Sigmoid colon (tissue), 7 donors: ENCODE results near the gene DGKH. TPM values are rescaled to one million over a fixed set of nuclear protein-coding genes. Genes with fewer than 3 reads are reported as not detected.

Experiments used
- DNase-seq: peaks from one replicate; pipeline ENCODE4 v3.0.0-alpha.2; 2019
- H3K27ac ChIP-seq, 4 donors: fragments of 200-600 bp; sonication (generic); one replicate each; pipeline ENCODE4 v1.5.1; 2016 to 2019; ENCODE audit warnings: mild to moderate bottlenecking in 1 of 4
- H3K27me3 ChIP-seq, 3 donors: fragments of 200-600 bp; sonication (generic); one replicate each; pipeline ENCODE4 v1.5.1; 2019; ENCODE audit warnings: mild to moderate bottlenecking in 1 of 3
- H3K36me3 ChIP-seq, 4 donors: fragments of 200-600 bp; sonication (generic); one replicate each; pipeline ENCODE4 v1.5.1; 2016 to 2019
- H3K4me1 ChIP-seq, 4 donors: fragments of 200-600 bp; sonication (generic); one replicate each; pipeline ENCODE4 v1.5.1; 2017 to 2019
- H3K4me3 ChIP-seq, 4 donors: fragments of 200-600 bp; sonication (generic); one replicate each; pipeline ENCODE4 v1.5.1; 2017 to 2019; ENCODE audit warnings: mild to moderate bottlenecking in 2 of 4, moderate library complexity in 1 of 4
- H3K9me3 ChIP-seq, 4 donors: fragments of 200-600 bp in 3 of 4; sonication (generic) in 3 of 4; one replicate each; pipeline versions ENCODE4 v1.5.1 to v1.6.1; 2013 to 2019
- CTCF ChIP-seq, 4 experiments: fragments of 450-650 bp in 3 of 4; fragments of 200-600 bp in 1 of 4; IDR thresholded peaks; one replicate each; pipeline ENCODE4 v1.5.1; 2016 to 2019; ENCODE audit warnings: antibody characterized with exemption in 4 of 4, mild to moderate bottlenecking in 3 of 4, moderate library complexity in 2 of 4
- EP300 ChIP-seq, 4 donors: sonication (generic); formaldehyde crosslinking; IDR thresholded peaks; one replicate each; pipeline ENCODE4 v1.6.1; 2017; ENCODE audit warnings: antibody characterized with exemption in 4 of 4
- POLR2A ChIP-seq, 2 donors: fragments of 450-650 bp; IDR thresholded peaks; one replicate each; pipeline ENCODE4 v1.6.1; 2016; ENCODE audit warnings: antibody characterized with exemption in 2 of 2, mild to moderate bottlenecking in 2 of 2, moderate library complexity in 2 of 2
- POLR2AphosphoS5 ChIP-seq, 4 donors: sonication (generic); formaldehyde crosslinking; IDR thresholded peaks; one replicate each; pipeline ENCODE4 v1.6.1; 2017; ENCODE audit warnings: antibody characterized with exemption in 4 of 4
- WGBS, 2 donors: extraction: QIAGEN DNeasy Blood & Tissue Kit; methylation state at CpG; one replicate each; pipeline ENCODE4 v1.1.7; 2013; 5-methylcytosine and 5-hydroxymethylcytosine counted together
- intact Hi-C: fragments of 100-400 bp; cut with DNase I; formaldehyde crosslinking; loops from one replicate; pipeline ENCODE4 v1.15.1; 2023
- polyA plus RNA-seq, 3 donors: library from polyadenylated mRNA; stranded (reverse); fragments of 200-250 nt; gene quantifications; one replicate each; pipeline ENCODE4 v1.2.3, GENCODE V29; 2013
- total RNA-seq, 4 donors: library from RNA; depleted of rRNA; stranded (reverse); fragments of >200 nt; gene quantifications; one replicate each; pipeline ENCODE4 v1.1.0, GENCODE V29; 2016
- donor health status: healthy with polysubstance abuse.
- donor health status: Bipolar disorder and iron deficiency.
- donor health status: healthy.

DGKH gene
- total and polyA plus RNA-seq, 7 donors = 1.2 to 23.3 (median 13.9) TPM

GRCh38 chr13:42035905-42036521 is 12.4 kb upstream of the DGKH start:
- intact Hi-C loops = no loop called here

GRCh38 chr13:42036711-42037110 is 11.7 kb upstream of the DGKH start:
- intact Hi-C loops = no loop called here

More at GRCh38 chr13:42035905-42036521, 12.4 kb upstream of the DGKH start:
- peaks cover 0 to 4% (median 0%) of the 10 kb centered on the region in 4 donors for H3K9me3 ChIP-seq
- H3K27me3 ChIP-seq = no peaks in the 10 kb centered on the region
- H3K27ac ChIP-seq = no peak overlapping the region
- H3K4me3 ChIP-seq = no peak overlapping the region
- no peaks in the 10 kb centered on the region for H3K36me3 ChIP-seq
- no peak for DNase-seq
- peaks cover 0 to 9% (median 3%) of the 10 kb centered on the region in 4 donors for H3K4me1 ChIP-seq
- no peak for TF ChIP-seq POLR2AphosphoS5 (IDR thresholded peaks at IDR 0.05)

GRCh38 chr13:42038661-42039456 is 9.6 kb upstream of the DGKH start:
- no peaks in the 10 kb centered on the region for H3K27me3 ChIP-seq
- H3K4me3 ChIP-seq = peak overlapping the region; percentile 71 to 89 (median 86)
- no peaks in the 10 kb centered on the region for H3K36me3 ChIP-seq
- intact Hi-C loops = no loop called here
- DNase-seq = no peak
- no peak for TF ChIP-seq CTCF (IDR thresholded peaks at IDR 0.05)
- no peak for TF ChIP-seq POLR2A (IDR thresholded peaks at IDR 0.05)
- no peak for TF ChIP-seq EP300 (IDR thresholded peaks at IDR 0.05)
- no peak for TF ChIP-seq POLR2AphosphoS5 (IDR thresholded peaks at IDR 0.05)
- 88 to 92% methylated on average over 19 of the region's 19 CpGs for WGBS, 2 donors
- peaks cover 0 to 4% (median 0%) of the 10 kb centered on the region in 4 donors for H3K9me3 ChIP-seq
- H3K27ac ChIP-seq = peak overlapping the region; percentile 95 to 99 (median 99)
- peaks cover 0 to 19% (median 12%) of the 10 kb centered on the region in 4 donors for H3K4me1 ChIP-seq

More at GRCh38 chr13:42036711-42037110, 11.7 kb upstream of the DGKH start:
- H3K4me3 ChIP-seq = no peak overlapping the region
- no peak for TF ChIP-seq CTCF (IDR thresholded peaks at IDR 0.05)
- TF ChIP-seq POLR2AphosphoS5 (IDR thresholded peaks at IDR 0.05) = no peak
- TF ChIP-seq POLR2A (IDR thresholded peaks at IDR 0.05) = no peak
- no peak for TF ChIP-seq EP300 (IDR thresholded peaks at IDR 0.05)
- 97 to 98% methylated on average over 3 of the region's 3 CpGs for WGBS, 2 donors
- peaks cover 0 to 13% (median 4%) of the 10 kb centered on the region in 4 donors for H3K4me1 ChIP-seq
- DNase-seq = no peak
- no peaks in the 10 kb centered on the region for H3K36me3 ChIP-seq
- H3K27ac ChIP-seq = no peak overlapping the region
- H3K9me3 ChIP-seq = peaks cover 0 to 4% (median 0%) of the 10 kb centered on the region in 4 donors
- no peaks in the 10 kb centered on the region for H3K27me3 ChIP-seq

- DNase-seq = no peak
- intact Hi-C loops = no loop called here
These were observed 8.9 kb upstream of the DGKH start for GRCh38 chr13:42039457-42039945.

More at GRCh38 chr13:42039457-42039945, 8.9 kb upstream of the DGKH start:
- Histone ChIP-seq H3K27me3 (no peaks in the 10 kb centered on the region), H3K4me3 (peak overlapping the region; percentile 71 to 89 (median 86)), H3K9me3 (peaks cover 0 to 4% (median 0%) of the 10 kb centered on the region in 4 donors), H3K4me1 (peaks cover 0 to 19% (median 12%) of the 10 kb centered on the region in 4 donors), H3K36me3 (no peaks in the 10 kb centered on the region), H3K27ac (peak overlapping the region; percentile 95 to 99 (median 99))
- 11 to 16% methylated on average over 14 of the region's 14 CpGs for WGBS, 2 donors
- no peak for TF ChIP-seq EP300 (IDR thresholded peaks at IDR 0.05)
- TF ChIP-seq CTCF (IDR thresholded peaks at IDR 0.05) = no peak
- TF ChIP-seq POLR2AphosphoS5 (IDR thresholded peaks at IDR 0.05) = no peak
- TF ChIP-seq POLR2A (IDR thresholded peaks at IDR 0.05) = no peak
